Right lobe of liver (tissue), 6 donors: ENCODE results near the gene EFHD1. TPM values are rescaled to one million over a fixed set of nuclear protein-coding genes. Genes with fewer than 3 reads are reported as not detected.
A peak's percentile ranks its signal among the peaks of the same experiment; 100 is the strongest.

Experiments
- ATAC-seq, 4 donors: fragments of 200-7000 bp; cut with Tn5 transposase; one replicate each; pipeline ENCODE4 v1.9.1; 2020; ENCODE audit warnings: mild to moderate bottlenecking in 4 of 4, moderate library complexity in 4 of 4
- DNase-seq, 3 donors: peaks; one replicate each; pipeline ENCODE4 v3.0.0-alpha.2; 2020
- H3K27ac ChIP-seq, 3 donors: fragments of 200-600 bp; one replicate each; pipeline ENCODE4 v1.8.0; 2022
- H3K27me3 ChIP-seq, 2 donors: fragments of 200-600 bp; one replicate each; pipeline ENCODE4 v1.8.0; 2022
- H3K36me3 ChIP-seq, 4 donors: fragments of 200-600 bp; sonication (generic) in 1 of 4; one replicate each; pipeline versions ENCODE4 v1.5.1 to v1.8.0; 2017 to 2022; ENCODE audit warnings: control low read depth in 1 of 4
- H3K4me1 ChIP-seq, 4 donors: fragments of 200-600 bp; sonication (generic) in 1 of 4; one replicate each; pipeline versions ENCODE4 v1.5.1 to v1.8.0; 2017 to 2022; ENCODE audit warnings: control low read depth in 1 of 4
- H3K4me3 ChIP-seq, 3 donors: fragments of 200-600 bp; one replicate each; pipeline ENCODE4 v1.8.0; 2022
- H3K9me3 ChIP-seq, 4 donors: fragments of 200-600 bp; sonication (generic) in 1 of 4; one replicate each; pipeline versions ENCODE4 v1.5.1 to v1.8.0; 2017 to 2022; ENCODE audit warnings: control low read depth in 1 of 4
- POLR2A ChIP-seq: fragments of 450-650 bp; IDR thresholded peaks from one replicate; pipeline ENCODE4 v1.6.1; 2017; ENCODE audit warnings: antibody characterized with exemption, mild to moderate bottlenecking
- WGBS: methylation state at CpG from one replicate; pipeline ENCODE4 v1.1.6; 2018; ENCODE audit warnings: low coverage, low lambda C conversion rate; ENCODE audit not compliant: insufficient coverage; ENCODE audit errors: missing lambda C conversion rate; 5-methylcytosine and 5-hydroxymethylcytosine counted together
- intact Hi-C, 2 donors: fragments of 100-400 bp; cut with DNase I; formaldehyde crosslinking; loops; one replicate each; pipeline versions ENCODE4 v1.11.2 to v1.14.1; 2022
- total RNA-seq, 6 experiments: library from RNA; depleted of rRNA in 2 of 6; stranded (reverse); fragments of >200 nt in 2 of 6; fragmentation: NEBNext Ultra II Directional in 3 of 6; extraction: Animal tissue kit (Norgen Biotek cat#: 25700) in 3 of 6; gene quantifications; one replicate each; pipeline versions ENCODE4 v1.1.0 to v1.2.4, GENCODE V29; 2016 to 2023
- TF ChIP-seq, protein P1 (sequence below), 4 donors: fragments of 200-600 bp in 3 of 4; fragments of 450-650 bp in 1 of 4; IDR thresholded peaks; one replicate each; pipeline versions ENCODE4 v1.5.1 to v1.8.0; 2016 to 2022; ENCODE audit warnings: antibody characterized with exemption in 4 of 4, mild to moderate bottlenecking in 2 of 4
- donor health status: DM: no; HTN: yes; CAD: no.
- donor health status: DM: no; HTN: no; CAD: no.
- donor health status: DM: no; HTN: no; CAD: no.
- donor health status: DM: no; HTN: yes; CAD: no.
- donor health status: DM: no; HTN: yes; CAD: no.

Gene EFHD1
- total RNA-seq, 6 experiments from 2014 or later, result 7.3 to 30.3 (median 10.7) TPM

DNA sequence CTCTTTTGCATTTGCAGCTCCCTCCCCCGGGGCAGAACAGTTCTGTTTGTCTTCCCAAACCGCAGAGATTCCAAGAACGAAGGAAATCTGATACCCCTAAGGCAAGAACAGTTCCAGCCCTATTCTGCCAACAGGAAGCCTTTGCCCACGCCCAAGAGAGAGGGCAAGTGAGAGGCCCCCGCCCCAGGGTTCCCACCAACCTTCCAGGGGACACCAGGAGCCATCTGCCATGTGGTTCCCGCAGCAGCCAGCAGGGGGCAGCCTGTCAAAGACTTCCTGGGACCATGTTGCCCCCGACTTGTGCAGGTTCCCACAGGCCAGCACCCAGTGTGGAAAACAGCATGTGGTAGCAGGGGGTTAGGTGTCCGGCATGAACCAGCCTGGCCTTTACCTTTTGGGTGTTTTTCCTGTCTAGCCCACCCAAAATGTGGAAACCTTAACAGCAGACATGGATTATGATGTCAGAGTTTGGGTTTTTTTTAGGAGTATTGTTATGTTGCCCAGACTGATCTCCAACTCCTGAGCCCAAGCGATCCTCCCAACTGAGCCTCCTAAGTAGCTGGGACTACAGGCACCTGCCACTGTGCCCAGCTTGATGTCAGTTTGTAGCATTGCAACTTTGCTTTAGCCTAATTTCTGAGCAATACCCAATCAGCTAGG, 21.7 kb upstream of the EFHD1 start:
- Histone ChIP-seq H3K36me3 (no peaks in the 10 kb centered on the region), H3K27me3 (no peaks in the 10 kb centered on the region), H3K4me1 (no peaks in the 10 kb centered on the region), H3K4me3 (no peak overlapping the region), H3K9me3 (no peaks in the 10 kb centered on the region), H3K27ac (no peak overlapping the region)
- TF ChIP-seq, protein P1, sequence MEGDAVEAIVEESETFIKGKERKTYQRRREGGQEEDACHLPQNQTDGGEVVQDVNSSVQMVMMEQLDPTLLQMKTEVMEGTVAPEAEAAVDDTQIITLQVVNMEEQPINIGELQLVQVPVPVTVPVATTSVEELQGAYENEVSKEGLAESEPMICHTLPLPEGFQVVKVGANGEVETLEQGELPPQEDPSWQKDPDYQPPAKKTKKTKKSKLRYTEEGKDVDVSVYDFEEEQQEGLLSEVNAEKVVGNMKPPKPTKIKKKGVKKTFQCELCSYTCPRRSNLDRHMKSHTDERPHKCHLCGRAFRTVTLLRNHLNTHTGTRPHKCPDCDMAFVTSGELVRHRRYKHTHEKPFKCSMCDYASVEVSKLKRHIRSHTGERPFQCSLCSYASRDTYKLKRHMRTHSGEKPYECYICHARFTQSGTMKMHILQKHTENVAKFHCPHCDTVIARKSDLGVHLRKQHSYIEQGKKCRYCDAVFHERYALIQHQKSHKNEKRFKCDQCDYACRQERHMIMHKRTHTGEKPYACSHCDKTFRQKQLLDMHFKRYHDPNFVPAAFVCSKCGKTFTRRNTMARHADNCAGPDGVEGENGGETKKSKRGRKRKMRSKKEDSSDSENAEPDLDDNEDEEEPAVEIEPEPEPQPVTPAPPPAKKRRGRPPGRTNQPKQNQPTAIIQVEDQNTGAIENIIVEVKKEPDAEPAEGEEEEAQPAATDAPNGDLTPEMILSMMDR (IDR thresholded peaks at IDR 0.05), result peak; percentile 80 to 82 (median 81)
- TF ChIP-seq POLR2A, result no peak
- ATAC-seq (peak; percentile 70 to 91 (median 80)), DNase-seq (peak; percentile 61 to 71 (median 68))
- WGBS, result 46% methylated on average over 7 of the region's 9 CpGs
- intact Hi-C loops, result no loop called here

DNA sequence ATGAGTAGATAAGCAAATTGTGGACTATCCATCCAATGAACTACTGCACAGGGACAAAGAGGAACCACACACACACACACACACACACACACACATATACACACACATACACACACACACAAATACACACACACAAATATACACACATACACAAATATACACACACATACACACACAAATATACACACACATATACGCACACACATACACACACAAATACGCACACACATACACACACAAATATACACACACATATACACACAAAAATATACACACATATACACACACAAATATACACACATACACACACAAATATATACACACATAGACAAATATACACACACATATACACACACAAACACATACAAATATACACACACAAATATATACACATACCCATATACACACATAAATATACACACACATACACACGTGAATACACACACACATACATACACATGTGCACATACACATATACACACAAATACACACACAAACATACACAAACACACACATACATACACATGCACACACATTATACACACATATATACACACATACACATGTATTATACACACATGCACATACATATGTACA, 19.8 kb upstream of the EFHD1 start:
- no peak overlapping the region for H3K27ac ChIP-seq
- WGBS, result 45% methylated on average over 3 of the region's 3 CpGs
- ATAC-seq (no peak), DNase-seq (no peak)
- H3K4me3 ChIP-seq, result no peak overlapping the region
- H3K27me3 ChIP-seq, result no peaks in the 10 kb centered on the region
- H3K4me1 ChIP-seq, result no peaks in the 10 kb centered on the region
- TF ChIP-seq, protein P1 (IDR thresholded peaks at IDR 0.05), result no peak
- TF ChIP-seq POLR2A, result no peak
- intact Hi-C loops, result no loop called here
- no peaks in the 10 kb centered on the region for H3K9me3 ChIP-seq
- no peaks in the 10 kb centered on the region for H3K36me3 ChIP-seq

DNA sequence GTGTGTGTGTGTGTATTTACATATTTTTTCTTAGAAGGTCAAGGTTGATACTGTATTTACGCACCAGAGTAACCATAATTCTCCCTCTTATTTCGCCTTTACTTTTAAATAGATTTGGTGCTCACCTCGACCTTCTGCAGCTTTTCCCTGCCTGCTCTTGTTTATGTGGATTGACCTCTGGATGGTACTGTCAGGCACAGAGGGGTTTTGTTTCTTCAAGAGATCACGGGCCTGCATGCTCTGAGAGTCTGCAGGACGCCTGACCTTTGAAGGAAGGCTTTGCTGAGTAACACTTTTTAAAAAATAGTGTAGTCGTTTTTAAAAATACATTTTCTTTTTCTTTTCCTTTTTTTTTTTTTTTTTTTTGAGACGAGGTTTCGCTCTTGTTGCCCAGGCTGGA, 18.1 kb upstream of the EFHD1 start:
- H3K27me3 ChIP-seq, result no peaks in the 10 kb centered on the region
- intact Hi-C loops, result no loop called here
- H3K9me3 ChIP-seq, result no peaks in the 10 kb centered on the region
- TF ChIP-seq, protein P1 (IDR thresholded peaks at IDR 0.05), result no peak
- TF ChIP-seq POLR2A, result no peak
- ATAC-seq (no peak), DNase-seq (no peak)
- no peaks in the 10 kb centered on the region for H3K36me3 ChIP-seq
- H3K27ac ChIP-seq, result no peak overlapping the region
- no peaks in the 10 kb centered on the region for H3K4me1 ChIP-seq
- H3K4me3 ChIP-seq, result no peak overlapping the region
- 63% methylated on average over 6 of the region's 8 CpGs for WGBS

DNA sequence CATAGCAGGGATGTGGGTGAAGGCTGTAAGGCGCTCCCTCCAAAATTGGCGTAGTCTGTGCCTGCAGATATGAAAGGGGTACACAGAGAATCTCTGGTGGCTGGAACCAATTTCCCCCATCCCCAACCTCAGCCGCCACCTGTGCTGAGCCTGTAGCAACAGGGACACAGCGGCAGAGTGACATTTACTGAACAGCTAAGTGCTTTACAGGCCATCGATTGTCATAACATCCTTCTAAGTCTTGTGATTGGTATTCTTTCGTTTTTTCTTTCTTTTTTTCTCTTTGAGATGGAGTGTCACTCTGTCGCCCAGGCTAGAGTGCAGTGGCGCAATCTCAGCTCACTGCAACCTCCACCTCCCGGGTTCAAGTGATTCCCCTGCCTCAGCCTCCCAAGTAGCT, 12.2 kb upstream of the EFHD1 start:
- ATAC-seq (no peak), DNase-seq (no peak)
- H3K27ac ChIP-seq, result no peak overlapping the region
- H3K27me3 ChIP-seq, result no peaks in the 10 kb centered on the region
- H3K4me3 ChIP-seq, result no peak overlapping the region
- WGBS, result 87% methylated on average over 5 of the region's 9 CpGs
- H3K4me1 ChIP-seq, result no peaks in the 10 kb centered on the region
- TF ChIP-seq POLR2A, result no peak
- TF ChIP-seq, protein P1 (IDR thresholded peaks at IDR 0.05), result no peak
- intact Hi-C loops, result no loop called here
- no peaks in the 10 kb centered on the region for H3K36me3 ChIP-seq
- H3K9me3 ChIP-seq, result no peaks in the 10 kb centered on the region
